Measurements from ENCODE around the gene ADGRD1.

The ADGRD1 gene

GRCh38 chr12:131038961-131039950, 85.5 kb downstream of the ADGRD1 start:
- DNase-seq (ENCODE audit: low read depth in 2 of 2): no peak
- H3K4me3 ChIP-seq (replicated peaks in 1 of 2; ENCODE audit: low read depth in 2 of 2, low read length in 2 of 2): no peak overlapping the region
- TF ChIP-seq, protein P1, sequence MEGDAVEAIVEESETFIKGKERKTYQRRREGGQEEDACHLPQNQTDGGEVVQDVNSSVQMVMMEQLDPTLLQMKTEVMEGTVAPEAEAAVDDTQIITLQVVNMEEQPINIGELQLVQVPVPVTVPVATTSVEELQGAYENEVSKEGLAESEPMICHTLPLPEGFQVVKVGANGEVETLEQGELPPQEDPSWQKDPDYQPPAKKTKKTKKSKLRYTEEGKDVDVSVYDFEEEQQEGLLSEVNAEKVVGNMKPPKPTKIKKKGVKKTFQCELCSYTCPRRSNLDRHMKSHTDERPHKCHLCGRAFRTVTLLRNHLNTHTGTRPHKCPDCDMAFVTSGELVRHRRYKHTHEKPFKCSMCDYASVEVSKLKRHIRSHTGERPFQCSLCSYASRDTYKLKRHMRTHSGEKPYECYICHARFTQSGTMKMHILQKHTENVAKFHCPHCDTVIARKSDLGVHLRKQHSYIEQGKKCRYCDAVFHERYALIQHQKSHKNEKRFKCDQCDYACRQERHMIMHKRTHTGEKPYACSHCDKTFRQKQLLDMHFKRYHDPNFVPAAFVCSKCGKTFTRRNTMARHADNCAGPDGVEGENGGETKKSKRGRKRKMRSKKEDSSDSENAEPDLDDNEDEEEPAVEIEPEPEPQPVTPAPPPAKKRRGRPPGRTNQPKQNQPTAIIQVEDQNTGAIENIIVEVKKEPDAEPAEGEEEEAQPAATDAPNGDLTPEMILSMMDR (IDR thresholded peaks at IDR 0.05; ENCODE audit: low read depth, low read length): no peak

DNA sequence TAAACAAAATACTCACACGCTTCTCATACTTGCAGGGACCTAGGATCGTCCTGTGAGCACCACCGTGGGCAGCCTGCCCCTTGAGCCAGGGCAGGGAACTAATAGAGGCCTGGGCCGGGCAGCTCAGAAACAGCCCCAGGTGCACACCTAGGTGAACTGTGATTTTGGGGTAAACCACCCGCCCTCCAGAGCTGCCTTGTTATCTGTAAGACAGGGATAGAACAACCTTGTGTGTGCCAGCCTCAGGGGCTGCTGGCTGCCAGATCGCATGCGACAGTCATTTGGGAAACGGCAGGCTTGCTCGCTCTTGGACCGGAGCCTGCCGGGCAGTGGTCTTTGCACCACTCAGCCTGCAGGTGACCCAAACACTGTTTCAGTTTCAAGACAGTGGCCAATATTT, 86.8 kb downstream of the ADGRD1 start:
- H3K4me3 ChIP-seq (replicated peaks in 1 of 2; ENCODE audit: low read depth in 2 of 2, low read length in 2 of 2): no peak overlapping the region
- DNase-seq (ENCODE audit: low read depth in 2 of 2): no peak
- TF ChIP-seq, protein P1 (IDR thresholded peaks at IDR 0.05; ENCODE audit: low read depth, low read length): no peak

GRCh38 chr12:131041216-131041967, 87.7 kb downstream of the ADGRD1 start:
- no peak overlapping the region for H3K4me3 ChIP-seq (replicated peaks in 1 of 2; ENCODE audit: low read depth in 2 of 2, low read length in 2 of 2)
- no peak for DNase-seq (ENCODE audit: low read depth in 2 of 2)
- TF ChIP-seq, protein P1 (IDR thresholded peaks at IDR 0.05; ENCODE audit: low read depth, low read length): no peak

GRCh38 chr12:131041968-131042833, 88.5 kb downstream of the ADGRD1 start:
- TF ChIP-seq, protein P1 (IDR thresholded peaks at IDR 0.05; ENCODE audit: low read depth, low read length): no peak
- no peak overlapping the region for H3K4me3 ChIP-seq (replicated peaks in 1 of 2; ENCODE audit: low read depth in 2 of 2, low read length in 2 of 2)
- no peak for DNase-seq (ENCODE audit: low read depth in 2 of 2)

DNA sequence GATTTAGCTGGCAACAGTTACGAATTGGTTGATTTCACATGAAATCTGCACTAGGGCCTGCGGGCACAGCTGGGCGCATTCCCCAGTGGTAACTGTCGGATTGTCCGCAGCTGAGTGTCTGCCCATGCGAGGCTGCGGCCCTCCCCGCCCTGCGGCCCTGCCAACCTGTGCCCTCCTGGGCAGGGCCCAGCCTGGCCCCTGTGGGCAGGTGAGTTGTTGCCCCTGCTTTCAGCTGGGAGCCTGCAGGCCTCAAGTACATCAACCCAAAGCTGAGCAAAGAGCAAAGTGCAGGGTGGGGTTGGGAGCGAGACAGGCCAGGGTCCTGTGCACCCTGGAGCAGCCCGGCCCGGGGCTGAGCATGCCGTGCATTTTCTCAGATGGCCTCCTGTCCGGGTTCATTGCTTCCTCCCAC, 89.1 kb downstream of the ADGRD1 start:
- TF ChIP-seq, protein P1 (IDR thresholded peaks at IDR 0.05; ENCODE audit: low read depth, low read length): no peak
- no peak for DNase-seq (ENCODE audit: low read depth in 2 of 2)

DNA sequence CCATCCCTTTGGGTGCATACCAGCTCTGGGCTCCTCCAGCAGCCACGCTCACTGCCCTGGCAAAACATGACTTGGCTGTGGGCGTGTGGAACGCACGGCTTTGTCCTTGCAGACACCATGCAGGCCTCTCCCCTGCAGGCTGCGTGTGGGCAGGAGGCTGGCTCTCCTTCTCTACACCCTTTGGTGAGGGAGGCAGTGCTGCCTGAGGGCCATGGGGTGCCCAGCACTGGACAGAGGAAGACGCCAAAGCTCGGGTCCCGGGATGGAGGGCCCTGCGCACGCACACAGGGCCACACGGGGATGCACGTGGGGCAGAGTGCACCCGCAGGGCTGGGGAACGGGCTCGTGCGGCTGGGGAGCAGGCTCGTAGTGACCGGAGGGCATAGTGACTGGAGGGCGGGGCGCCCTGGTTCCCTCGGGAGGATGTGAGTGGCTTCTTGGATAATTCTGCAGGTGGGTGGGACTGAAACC, 89.7 kb downstream of the ADGRD1 start:
- no peak overlapping the region for H3K4me3 ChIP-seq (replicated peaks in 1 of 2; ENCODE audit: low read depth in 2 of 2, low read length in 2 of 2)
- TF ChIP-seq, protein P1 (IDR thresholded peaks at IDR 0.05; ENCODE audit: low read depth, low read length): no peak
- no peak for DNase-seq (ENCODE audit: low read depth in 2 of 2)

More for the DNA sequence above, 89.1 kb downstream of the ADGRD1 start:
- no peak overlapping the region for H3K4me3 ChIP-seq (replicated peaks in 1 of 2; ENCODE audit: low read depth in 2 of 2, low read length in 2 of 2)

Measured in cardiac fibroblast (primary cell).